Loucy (cell line): Measurements from ENCODE around the gene KARS1.

Experiments
- H2AFZ ChIP-seq: fragments of 200-600 bp; sonication (generic); 2 replicates; pipeline ENCODE4 v1.6.0; 2016; ENCODE audit warnings: antibody characterized with exemption, mild to moderate bottlenecking, low read length, moderate library complexity
- H3F3A ChIP-seq: fragments of 200-600 bp; 2 replicates; pipeline ENCODE4 v1.6.0; 2016; ENCODE audit warnings: antibody characterized with exemption, low read depth, mild to moderate bottlenecking
- H3K27me3 ChIP-seq: fragments of 200-600 bp; sonication (generic); 2 replicates; pipeline ENCODE4 v1.6.1; 2014; ENCODE audit warnings: low read length, mild to moderate bottlenecking; ENCODE audit not compliant: insufficient read depth, poor library complexity, severe bottlenecking
- H3K36me3 ChIP-seq: fragments of 200-600 bp; sonication (generic); 2 replicates; pipeline ENCODE4 v1.6.1; 2016; ENCODE audit warnings: low read length; ENCODE audit not compliant: insufficient read depth
- H3K4me1 ChIP-seq: fragments of 200-600 bp; sonication (generic); 2 replicates; pipeline ENCODE4 v1.5.1; 2014; ENCODE audit warnings: low read length, mild to moderate bottlenecking; ENCODE audit not compliant: insufficient read depth, poor library complexity, severe bottlenecking
- H3K4me2 ChIP-seq: fragments of 200-600 bp; sonication (generic); 2 replicates; pipeline ENCODE4 v1.6.0; 2014; ENCODE audit warnings: antibody characterized with exemption, low read length, low read depth, mild to moderate bottlenecking; ENCODE audit not compliant: poor library complexity, severe bottlenecking
- H3K4me3 ChIP-seq: fragments of 200-600 bp; sonication (generic); 2 replicates; pipeline ENCODE4 v1.5.1; 2014; ENCODE audit warnings: low read length, mild to moderate bottlenecking, mixed read lengths; ENCODE audit not compliant: poor library complexity, severe bottlenecking
- H3K79me2 ChIP-seq: fragments of 200-600 bp; sonication (generic); 2 replicates; pipeline ENCODE4 v1.6.1; 2014; ENCODE audit warnings: low read length; ENCODE audit not compliant: insufficient read depth
- H3K9ac ChIP-seq: fragments of 200-600 bp; sonication (generic); 2 replicates; pipeline ENCODE4 v1.6.0; 2014; ENCODE audit warnings: mild to moderate bottlenecking, low read depth, low read length, moderate library complexity; ENCODE audit not compliant: poor library complexity, severe bottlenecking
- H3K9me2 ChIP-seq: fragments of 200-600 bp; sonication (generic); replicated peaks from 2 replicates; pipeline ENCODE4 v1.6.1; 2016; ENCODE audit warnings: low read depth, low read length, mixed read lengths
- H3K9me3 ChIP-seq: fragments of 200-600 bp; sonication (generic); 2 replicates; pipeline ENCODE4 v1.6.1; 2014; ENCODE audit warnings: mild to moderate bottlenecking, antibody characterized with exemption, low read length, low read depth; ENCODE audit not compliant: insufficient read depth
- H4K20me1 ChIP-seq: fragments of 200-600 bp; sonication (generic); 2 replicates; pipeline ENCODE4 v1.6.0; 2014; ENCODE audit warnings: antibody characterized with exemption, low read length, mild to moderate bottlenecking; ENCODE audit not compliant: insufficient read depth, poor library complexity, severe bottlenecking
- CTCF ChIP-seq: fragments of 200-600 bp; sonication (generic); conservative IDR thresholded peaks from 2 replicates; pipeline ENCODE4 v1.5.1; 2014; ENCODE audit warnings: mild to moderate bottlenecking, antibody characterized with exemption, low read length
- EZH2phosphoT487 ChIP-seq: fragments of 200-600 bp; IDR thresholded peaks from 2 replicates; pipeline ENCODE4 v1.6.1; 2018; ENCODE audit warnings: antibody characterized with exemption, mild to moderate bottlenecking, moderate library complexity, borderline replicate concordance

The KARS1 gene

GRCh38 chr16:75647492-75648264 lies at the start of gene KARS1, which contains the start of gene TERF2IP:
Gene KARS1, minus strand, starts transcription at chr16:75647665. Its CDS starts 26 bp downstream, at chr16:75647639.
Gene TERF2IP, plus strand, starts transcription at chr16:75647773. Its CDS starts 110 bp downstream, at chr16:75647883.
- H3K36me3 ChIP-seq = no peaks in the 10 kb centered on the region
- H3K9me2 ChIP-seq = no peaks in the 10 kb centered on the region
- H3K9me3 ChIP-seq = no peaks in the 10 kb centered on the region
- H3K4me1 ChIP-seq = peaks cover 53% of the 10 kb centered on the region
- H3K4me3 ChIP-seq = peak within 1 kb of the TSS; percentile 98
- TF ChIP-seq EZH2phosphoT487 (no peak), CTCF (no peak)
- peaks cover 95% of the 10 kb centered on the region for H3K79me2 ChIP-seq
- H3K27me3 ChIP-seq = no peaks in the 10 kb centered on the region
- H4K20me1 ChIP-seq = peaks cover 83% of the 10 kb centered on the region
- H3F3A ChIP-seq = peaks cover 4% of the 10 kb centered on the region; the same call in 1 of the 2 replicates
- peak within 1 kb of the TSS; percentile 96 for H3K4me2 ChIP-seq
- peak within 1 kb of the TSS; percentile 97 for H3K9ac ChIP-seq
- peak within 1 kb of the TSS; percentile 95 for H2AFZ ChIP-seq

GRCh38 chr16:75695708-75696107 lies 48.2 kb upstream of the KARS1 start:
- Histone ChIP-seq H3K4me3 (no peak overlapping the region), H3K36me3 (no peaks in the 10 kb centered on the region), H3K4me2 (no peak overlapping the region), H3K9me2 (no peaks in the 10 kb centered on the region), H3K4me1 (no peaks in the 10 kb centered on the region), H3K79me2 (no peaks in the 10 kb centered on the region), H3K27me3 (no peaks in the 10 kb centered on the region), H3F3A (no peaks in the 10 kb centered on the region), H3K9me3 (no peaks in the 10 kb centered on the region), H2AFZ (no peak overlapping the region), H3K9ac (no peak overlapping the region), H4K20me1 (no peaks in the 10 kb centered on the region)
- no peak for TF ChIP-seq EZH2phosphoT487
- peak; percentile 49 for TF ChIP-seq CTCF

- Histone ChIP-seq H2AFZ (no peak overlapping the region), H3K79me2 (no peaks in the 10 kb centered on the region), H3K9ac (no peak overlapping the region), H3K4me2 (no peak overlapping the region), H3K36me3 (no peaks in the 10 kb centered on the region), H3K4me3 (no peak overlapping the region), H3K4me1 (no peaks in the 10 kb centered on the region), H3K9me3 (no peaks in the 10 kb centered on the region), H3F3A (no peaks in the 10 kb centered on the region), H3K27me3 (no peaks in the 10 kb centered on the region), H4K20me1 (no peaks in the 10 kb centered on the region), H3K9me2 (no peaks in the 10 kb centered on the region)
- TF ChIP-seq EZH2phosphoT487 (no peak), CTCF (no peak)
Measured at GRCh38 chr16:75687361-75687760, 39.9 kb upstream of the KARS1 start.
